HG03159 (cell line): ENCODE results near the gene LYRM4.
"Not testable (repeated sequence)": the region's sequence is repeated elsewhere in the genome, so short reads cannot be mapped to it uniquely, and the experiment has no call there.

ENCODE experiments used
- ATAC-seq: cut with Tn5 transposase; IDR thresholded peaks from one replicate; pipeline ENCODE4 v1.9.1; 2021; ENCODE audit warnings: mild to moderate bottlenecking, moderate library complexity; ENCODE audit not compliant: unreplicated experiment

The LYRM4 gene

DNA sequence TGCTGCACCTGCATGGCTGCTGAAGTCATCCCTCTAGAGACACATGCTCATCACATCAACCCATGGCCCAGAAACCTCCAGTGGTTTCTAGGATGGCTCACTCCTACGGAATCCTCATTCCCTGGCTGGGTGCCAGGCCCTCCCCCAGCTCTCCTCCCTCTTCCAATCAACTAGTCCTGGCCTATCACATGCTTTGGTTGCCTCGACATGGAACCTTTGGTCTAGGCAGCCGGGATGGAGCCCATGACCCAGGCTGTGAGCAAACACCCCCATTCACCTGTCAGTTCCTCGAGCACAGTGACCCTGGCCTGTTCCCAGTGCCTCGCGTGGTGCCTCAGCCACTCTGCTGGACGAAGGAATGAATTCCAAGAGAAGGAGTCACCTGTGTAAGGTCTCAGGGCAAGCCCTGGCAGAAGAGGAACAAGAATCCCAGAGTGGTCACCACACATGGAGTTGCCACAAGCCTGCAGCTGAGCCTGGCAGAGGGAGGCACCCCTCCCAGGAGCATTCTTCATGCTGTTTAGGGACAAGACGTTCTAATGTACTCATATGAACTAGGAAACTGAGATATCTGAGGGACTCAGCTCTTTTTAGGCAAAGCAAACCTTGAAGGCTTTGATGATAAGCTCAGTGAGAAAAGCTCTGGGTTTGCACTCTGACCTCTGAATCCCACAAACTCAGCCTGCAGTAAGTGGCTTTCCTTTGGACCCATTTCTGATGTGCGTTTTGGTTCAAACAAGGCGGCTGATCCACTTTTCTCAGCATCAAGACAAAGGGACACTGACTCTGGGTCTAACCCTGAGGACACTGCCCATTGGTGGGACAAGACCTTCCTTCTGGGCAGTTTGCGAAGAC is 135.4 kb downstream of the LYRM4 start:
- no peak for ATAC-seq

DNA sequence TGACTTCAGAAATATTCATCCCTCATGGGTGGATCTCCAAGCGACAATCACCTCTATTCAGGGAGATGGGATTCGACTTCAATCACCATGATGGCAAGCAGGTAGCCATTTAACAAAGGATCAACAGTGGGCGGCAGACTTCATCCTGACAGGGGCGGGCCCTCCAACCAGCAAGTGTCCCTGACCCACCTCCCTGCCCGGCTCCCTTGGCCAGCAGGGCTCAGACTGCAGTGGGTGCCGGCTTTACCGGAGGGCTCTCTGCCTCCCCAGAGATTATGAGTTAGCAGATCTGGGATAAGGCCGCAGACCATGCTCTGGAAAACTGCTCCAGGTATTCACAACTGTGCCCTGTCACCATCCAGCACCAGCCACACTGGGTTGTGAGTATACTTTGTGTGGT is 136.2 kb downstream of the LYRM4 start:
- ATAC-seq, result no peak

- no peak for ATAC-seq
Measured at GRCh38 chr6:5123296-5124143, 137.2 kb downstream of the LYRM4 start.

DNA sequence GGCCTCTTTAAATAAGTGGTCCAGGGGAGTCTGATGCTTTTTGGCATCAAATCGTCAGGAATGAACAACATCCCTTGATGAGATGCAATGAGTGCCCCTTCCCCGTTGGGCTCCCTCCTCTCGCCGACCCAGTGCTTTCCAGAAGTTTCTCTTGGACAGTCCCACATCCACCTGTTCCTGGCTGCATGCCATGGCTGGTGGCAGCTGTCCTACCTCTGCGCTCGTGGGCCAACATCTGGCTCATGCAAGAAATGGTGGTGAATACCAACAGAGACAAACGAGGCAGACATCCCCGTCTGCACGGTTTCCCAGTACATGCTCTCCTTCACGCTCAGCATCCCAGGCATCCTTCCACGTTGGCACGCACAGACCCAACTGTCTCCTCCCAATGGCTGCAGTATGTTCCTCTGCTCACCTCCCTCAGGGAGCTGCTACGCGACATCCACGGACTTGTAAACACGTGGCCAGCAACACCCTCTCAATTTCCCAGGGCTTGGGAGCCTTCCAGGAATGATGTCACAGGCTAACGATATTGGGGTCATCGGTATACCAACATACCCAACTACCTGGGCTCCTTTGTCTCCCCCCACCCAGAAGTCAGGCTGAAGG is 138.1 kb downstream of the LYRM4 start:
- ATAC-seq, result no peak

DNA sequence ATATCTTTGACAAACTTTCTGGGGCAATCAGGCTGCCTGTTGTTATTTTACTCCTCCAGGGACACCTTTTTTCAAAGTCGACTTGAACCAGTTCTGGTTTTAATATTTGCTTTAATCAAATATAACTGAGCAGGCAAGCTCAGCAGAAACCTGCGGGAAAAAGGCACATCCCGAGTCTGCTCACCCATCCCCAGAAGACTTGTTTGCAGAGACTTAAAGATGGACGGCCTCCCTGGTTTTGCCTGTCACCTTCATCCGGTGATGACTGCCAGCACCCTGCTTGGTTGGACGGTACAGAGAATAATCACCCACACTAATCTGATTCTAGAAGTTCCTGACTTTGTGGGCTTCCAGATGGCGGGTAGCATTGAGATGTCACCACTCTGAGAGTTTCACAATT is 138.8 kb downstream of the LYRM4 start:
- no peak for ATAC-seq

DNA sequence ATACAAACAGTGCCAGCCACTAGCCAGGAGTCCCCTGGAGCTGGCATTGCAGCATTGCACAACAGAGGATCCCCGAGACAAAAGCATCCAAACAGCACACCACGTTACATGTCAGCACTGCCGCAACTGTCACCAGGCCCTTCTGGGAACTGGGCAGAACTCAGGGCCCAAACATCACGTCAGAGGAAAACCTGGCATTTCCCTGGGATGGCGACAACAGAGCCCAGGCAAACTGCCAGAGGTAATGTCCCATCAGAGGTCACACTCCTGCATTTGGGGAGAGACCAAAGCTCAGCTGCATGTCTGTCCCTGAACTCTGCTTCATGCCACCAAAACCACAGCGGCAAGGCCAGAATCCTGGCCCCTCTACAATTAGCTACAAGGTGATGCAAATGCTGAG is 139.3 kb downstream of the LYRM4 start:
- no peak for ATAC-seq

DNA sequence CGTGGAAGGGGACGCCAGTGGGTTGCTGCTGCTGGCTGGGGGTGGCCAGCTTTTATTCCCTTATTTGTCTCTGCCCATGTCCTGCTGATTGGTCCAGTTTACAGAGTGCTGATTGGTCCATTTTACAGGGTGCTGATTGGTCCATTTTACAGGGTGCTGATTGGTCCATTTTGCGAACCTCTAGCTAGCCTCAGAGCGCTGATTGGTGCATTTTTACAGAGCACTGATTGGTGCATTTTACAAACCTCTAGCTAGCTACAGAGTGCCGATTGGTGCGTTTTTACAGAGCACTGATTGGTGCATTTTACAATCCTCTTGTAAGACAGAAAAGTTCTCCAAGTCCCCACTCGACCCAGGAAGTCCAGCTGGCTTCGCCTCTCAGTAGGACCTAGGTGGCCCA is 140.2 kb downstream of the LYRM4 start:
- ATAC-seq, result not testable (repeated sequence)

DNA sequence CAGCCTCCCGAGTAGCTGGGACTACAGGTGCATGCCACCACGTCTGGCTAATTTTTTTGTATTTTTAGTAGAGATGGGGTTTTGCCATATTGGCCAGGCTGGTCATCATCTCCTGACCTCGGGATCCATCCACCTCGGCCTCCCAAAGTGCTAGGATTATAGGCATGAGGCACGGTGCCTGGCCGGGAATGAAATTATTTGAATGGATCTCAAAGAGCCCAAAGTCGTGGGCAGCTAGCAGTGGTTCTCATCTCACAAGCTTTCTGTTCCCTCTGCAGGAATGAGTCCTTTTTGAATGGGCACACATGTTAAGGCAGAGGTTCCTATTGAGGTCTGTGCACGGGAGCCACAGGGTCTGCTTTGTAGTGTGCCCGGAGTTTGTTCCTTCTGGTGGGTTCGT is 140.7 kb downstream of the LYRM4 start:
- no peak for ATAC-seq

DNA sequence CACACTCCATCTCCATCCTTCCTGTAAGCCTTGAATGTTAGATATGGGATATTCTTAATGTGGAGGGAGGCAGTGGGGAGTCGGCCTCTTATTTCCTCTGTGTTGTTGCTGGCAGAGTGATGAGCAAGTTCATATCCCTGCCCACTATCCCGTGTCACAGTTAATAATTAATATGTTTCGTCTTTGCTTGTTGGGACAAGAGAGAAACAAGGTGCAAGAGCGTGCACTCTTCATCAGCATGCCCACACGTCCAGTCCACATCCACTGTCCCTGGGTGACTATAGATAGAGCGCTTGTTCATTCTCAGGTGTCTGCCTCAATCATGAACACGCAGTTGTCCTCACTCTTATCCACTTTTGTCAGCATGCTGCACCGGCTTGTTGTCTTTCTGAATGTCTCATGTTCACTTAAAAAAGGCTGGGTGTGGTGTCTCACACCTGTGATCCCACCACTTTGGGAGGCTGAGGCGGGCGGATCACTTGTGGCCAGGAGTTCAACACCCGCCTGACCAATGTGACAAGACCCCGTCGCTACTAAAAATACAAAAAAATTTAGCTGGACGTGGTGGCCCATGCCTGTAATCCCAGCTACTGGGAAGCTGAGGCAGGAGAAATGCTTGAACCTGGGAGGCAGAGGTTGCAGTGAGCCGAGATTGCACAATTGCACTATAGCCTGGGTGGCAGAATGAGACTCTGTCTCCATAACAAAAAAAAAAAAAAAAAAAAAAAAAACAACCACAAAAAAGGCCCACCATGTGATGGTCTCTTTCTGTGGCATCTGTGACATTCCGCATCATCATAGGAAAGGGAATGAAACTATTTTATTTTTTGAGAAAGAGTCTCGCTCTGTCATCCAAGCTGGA is 141.4 kb downstream of the LYRM4 start:
- no peak for ATAC-seq

DNA sequence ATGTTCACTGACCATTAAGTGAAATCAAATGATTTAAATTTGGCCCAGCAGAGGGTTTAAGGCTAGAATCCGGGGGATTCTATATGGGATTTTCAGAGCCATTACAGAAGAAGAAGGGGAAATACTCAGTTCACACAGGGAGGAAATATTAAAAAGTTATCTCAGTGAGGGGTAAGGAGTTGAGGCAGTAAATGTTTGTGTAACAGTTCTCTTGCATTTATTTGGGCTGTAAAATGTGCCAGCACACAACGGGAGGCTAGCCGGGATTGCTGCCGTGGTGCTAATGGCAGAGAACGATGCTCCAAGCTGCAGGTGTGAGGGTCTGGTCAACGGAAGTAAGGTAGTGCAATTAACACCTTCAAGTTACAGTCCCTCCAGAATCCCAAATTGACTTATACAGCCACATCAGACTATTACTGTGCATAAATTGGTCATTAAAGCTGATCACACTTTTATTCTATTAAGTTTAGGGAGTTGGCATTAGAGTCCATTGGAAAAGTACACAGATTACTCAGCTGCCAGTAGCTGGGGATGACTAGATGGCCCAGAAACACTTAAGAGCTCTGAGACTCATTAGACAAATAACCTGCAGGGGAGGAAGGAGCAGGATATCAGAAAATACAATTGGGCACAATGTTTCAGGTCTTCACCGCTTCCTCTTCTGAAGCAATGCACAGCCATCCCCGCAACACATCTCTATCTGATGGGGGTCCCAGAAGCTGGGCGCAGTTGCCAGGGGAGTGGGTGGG is 144.3 kb downstream of the LYRM4 start:
- ATAC-seq, result no peak

GRCh38 chr6:5115168-5115567 is 145.6 kb downstream of the LYRM4 start:
- ATAC-seq, result no peak

DNA sequence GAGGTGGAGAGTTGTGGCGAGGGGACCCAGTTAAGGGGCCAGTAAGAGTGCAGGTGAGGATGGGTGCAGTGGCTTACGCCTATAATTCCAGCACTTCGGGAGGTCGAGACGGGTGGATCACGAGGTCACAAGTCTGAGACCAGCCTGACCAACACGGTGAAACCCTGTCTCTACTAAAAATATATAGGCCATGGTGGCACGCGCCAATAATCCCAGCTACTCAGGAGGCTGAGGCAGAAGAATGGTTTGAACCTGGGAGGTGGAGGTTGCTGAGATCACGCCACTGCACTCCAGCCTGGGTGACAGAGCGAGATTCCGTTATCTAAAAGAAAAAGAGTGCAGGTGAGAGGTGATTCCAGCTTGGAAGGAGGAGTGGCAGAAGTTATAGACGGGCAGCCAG is 147.7 kb downstream of the LYRM4 start:
- no peak for ATAC-seq

- no peak for ATAC-seq
Measured at GRCh38 chr6:5112066-5112799, 148.5 kb downstream of the LYRM4 start.

DNA sequence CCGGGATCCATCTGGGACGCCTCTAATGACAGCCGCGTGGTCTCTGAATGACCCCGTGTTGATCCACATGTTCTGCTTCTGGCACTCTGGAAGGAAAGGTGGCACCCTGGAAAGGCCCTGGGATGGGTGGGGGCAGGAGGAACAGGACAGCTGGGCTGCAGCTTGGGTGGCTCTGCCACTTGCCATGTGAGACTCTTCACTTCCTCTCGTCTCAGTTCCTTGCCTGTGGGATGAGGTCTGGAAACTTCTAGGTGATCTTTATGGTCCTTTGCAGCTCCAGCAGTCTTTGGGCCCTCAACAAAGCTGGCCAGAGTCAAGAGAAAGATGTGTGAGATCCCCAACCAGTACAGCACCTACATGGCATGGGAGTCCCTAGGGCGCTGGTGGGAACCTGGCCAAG is 149.1 kb downstream of the LYRM4 start:
- no peak for ATAC-seq

DNA sequence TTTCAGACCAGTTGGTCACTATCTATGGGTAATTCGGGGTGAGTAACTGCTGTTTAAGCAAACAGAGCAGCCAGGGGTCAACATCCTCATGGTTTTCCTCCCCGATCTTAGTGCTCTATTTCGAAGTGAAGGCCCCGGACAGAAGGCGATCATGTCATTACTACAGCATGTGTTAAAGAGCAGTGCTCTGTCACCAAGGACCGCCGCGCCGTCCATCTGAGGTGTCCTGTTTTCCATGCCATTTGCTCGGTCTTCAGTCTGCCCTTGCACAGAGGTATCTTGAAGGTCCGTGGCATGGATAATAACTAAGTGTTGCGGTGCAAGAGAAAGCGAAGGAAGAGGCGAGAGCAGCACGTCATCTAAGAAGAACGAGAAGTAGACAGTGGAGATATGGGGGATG is 150.5 kb downstream of the LYRM4 start:
- ATAC-seq, result no peak

- no peak for ATAC-seq
Measured at GRCh38 chr6:5109436-5109835, 151.3 kb downstream of the LYRM4 start.

DNA sequence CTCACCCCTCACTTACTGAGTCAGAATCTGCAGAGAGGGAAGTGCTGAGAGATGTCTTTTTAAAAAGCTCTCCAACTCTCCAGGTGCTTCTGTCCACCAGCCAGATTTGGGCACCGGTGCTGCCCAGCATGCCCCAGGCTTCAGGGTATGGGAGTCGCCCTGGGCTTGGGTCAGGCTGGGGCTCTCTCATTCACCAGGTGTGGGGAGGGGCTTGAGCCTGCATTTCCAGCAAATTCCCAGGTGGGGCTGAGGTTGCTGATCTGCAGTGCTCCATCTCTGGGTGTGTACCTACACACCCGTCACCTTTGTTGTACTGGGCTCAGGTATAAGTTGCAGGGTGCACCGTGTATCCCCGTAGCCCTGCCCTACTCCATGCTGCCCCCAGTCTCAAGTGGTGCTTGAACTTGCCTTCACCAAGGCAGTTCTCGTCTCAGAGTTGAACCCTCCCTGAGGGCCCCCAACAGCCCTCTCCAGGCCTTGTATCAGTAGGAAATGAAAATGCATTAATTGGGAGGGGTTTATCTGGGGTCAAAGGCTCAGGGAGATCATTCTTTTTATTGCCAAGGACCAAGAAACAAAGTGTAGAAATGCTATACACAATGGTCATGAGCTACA is 152.1 kb downstream of the LYRM4 start:
- no peak for ATAC-seq

DNA sequence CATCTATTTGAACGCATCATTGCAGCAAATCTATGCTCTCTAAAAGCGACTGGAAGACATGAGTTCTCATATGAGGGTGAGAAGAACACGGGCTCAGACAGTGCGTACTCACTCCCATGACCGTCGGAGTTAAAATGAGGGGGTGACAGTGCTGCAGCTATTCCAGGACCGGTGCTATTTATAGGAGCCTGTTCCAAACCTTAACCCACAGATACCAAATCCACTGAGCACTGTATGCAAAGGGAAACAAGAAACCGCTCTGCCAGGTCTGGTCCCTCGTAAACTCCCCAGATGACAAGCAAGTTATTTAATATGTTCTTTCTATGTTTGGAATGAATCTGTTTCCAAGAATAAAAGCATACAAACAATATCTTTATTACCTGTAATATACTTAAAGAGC is 152.7 kb downstream of the LYRM4 start:
- ATAC-seq, result no peak

GRCh38 chr6:5107341-5107740 is 153.4 kb downstream of the LYRM4 start:
- no peak for ATAC-seq
